CD14-positive monocyte (primary cell): ENCODE measurements around the gene C17orf107. TPM values are rescaled to one million over a fixed set of nuclear protein-coding genes. Genes with fewer than 3 reads are reported as not detected.

Experiments used
- DNase-seq, 3 donors: peaks; one replicate each; pipeline ENCODE4 v3.0.0-alpha.2; 2011 to 2022
- H2AFZ ChIP-seq: 2 replicates; pipeline ENCODE4 v1.6.0; 2012; ENCODE audit warnings: mild to moderate bottlenecking, low read depth, low read length, inconsistent platforms; ENCODE audit not compliant: insufficient read depth, poor library complexity, severe bottlenecking
- H3K27ac ChIP-seq, 2 donors: 1 replicate in 1 of 2; 2 replicates in 1 of 2; pipeline ENCODE4 v1.5.1; 2012 to 2013; ENCODE audit warnings: low read length in 2 of 2, control low read depth in 1 of 2, inconsistent platforms in 1 of 2, low read depth in 1 of 2, mild to moderate bottlenecking in 1 of 2
- H3K27me3 ChIP-seq, 2 donors: one replicate each; pipeline versions ENCODE4 v1.6.0 to v1.6.1; 2011 to 2013; ENCODE audit warnings: low read length in 2 of 2; ENCODE audit not compliant: control insufficient read depth in 2 of 2, insufficient read depth in 2 of 2
- H3K36me3 ChIP-seq, 2 donors: replicated peaks in 1 of 2; 1 replicate in 1 of 2; 2 replicates in 1 of 2; pipeline versions ENCODE4 v1.5.1 to v1.6.1; 2012 to 2013; ENCODE audit warnings: low read length in 2 of 2, control low read depth in 1 of 2, inconsistent platforms in 1 of 2, mild to moderate bottlenecking in 1 of 2; ENCODE audit not compliant: insufficient read depth in 2 of 2, control insufficient read depth in 1 of 2
- H3K4me1 ChIP-seq, 2 donors: 1 replicate in 1 of 2; 2 replicates in 1 of 2; pipeline versions ENCODE4 v1.5.1 to v1.6.1; 2012 to 2013; ENCODE audit warnings: low read length in 2 of 2, control low read depth in 1 of 2, inconsistent platforms in 1 of 2, mild to moderate bottlenecking in 1 of 2, moderate library complexity in 1 of 2; ENCODE audit not compliant: insufficient read depth in 2 of 2, control insufficient read depth in 1 of 2
- H3K4me2 ChIP-seq: replicated peaks from 2 replicates; pipeline ENCODE3; 2012; ENCODE audit warnings: low read length, moderate library complexity, mild to moderate bottlenecking; ENCODE audit not compliant: poor library complexity, severe bottlenecking; ENCODE audit errors: extremely low read depth
- H3K4me3 ChIP-seq, 3 experiments: fragments of 200-600 bp in 1 of 3; sonication (generic) in 1 of 3; replicated peaks in 1 of 3; 1 replicate in 2 of 3; 2 replicates in 1 of 3; pipeline ENCODE4 v1.5.1; 2011 to 2013; ENCODE audit warnings: low read length in 3 of 3, mild to moderate bottlenecking in 3 of 3, control low read depth in 2 of 3, low read depth in 2 of 3, inconsistent platforms in 1 of 3, moderate library complexity in 1 of 3
- H3K79me2 ChIP-seq: 2 replicates; pipeline ENCODE4 v1.6.0; 2012; ENCODE audit warnings: mild to moderate bottlenecking, control low read depth, inconsistent platforms, low read length, moderate library complexity; ENCODE audit not compliant: insufficient read depth
- H3K9ac ChIP-seq: 2 replicates; pipeline ENCODE4 v1.6.0; 2017; ENCODE audit warnings: low read length, mild to moderate bottlenecking; ENCODE audit not compliant: insufficient read depth, poor library complexity, severe bottlenecking
- H3K9me3 ChIP-seq, 2 donors: replicated peaks in 1 of 2; 1 replicate in 1 of 2; 2 replicates in 1 of 2; pipeline versions ENCODE4 v1.5.1 to v1.6.1; 2012 to 2013; ENCODE audit warnings: low read length in 2 of 2, control low read depth in 1 of 2; ENCODE audit not compliant: control insufficient read depth in 1 of 2, insufficient read depth in 1 of 2
- H4K20me1 ChIP-seq: 2 replicates; pipeline ENCODE4 v1.6.0; 2012; ENCODE audit warnings: mild to moderate bottlenecking, low read length, control low read depth, moderate library complexity; ENCODE audit not compliant: insufficient read depth
- H3K27ac Mint-ChIP-seq, 7 donors: one replicate each; pipeline ENCODE4 v1.8.0; 2020; ENCODE audit warnings: mild to moderate bottlenecking in 7 of 7, mixed read lengths in 7 of 7, moderate library complexity in 6 of 7, inconsistent platforms in 2 of 7
- H3K27me3 Mint-ChIP-seq, 3 donors: one replicate each; pipeline ENCODE4 v1.8.0; 2021 to 2022; ENCODE audit warnings: low read depth in 3 of 3, mild to moderate bottlenecking in 3 of 3, mixed read lengths in 3 of 3, moderate library complexity in 3 of 3, inconsistent platforms in 1 of 3
- H3K36me3 Mint-ChIP-seq, 2 donors: one replicate each; pipeline ENCODE4 v1.8.0; 2020; ENCODE audit warnings: mixed read lengths in 2 of 2, inconsistent platforms in 1 of 2, mild to moderate bottlenecking in 1 of 2
- H3K4me1 Mint-ChIP-seq: one replicate; pipeline ENCODE4 v1.8.0; 2020; ENCODE audit warnings: mild to moderate bottlenecking, mixed read lengths
- H3K4me3 Mint-ChIP-seq, 2 donors: one replicate each; pipeline ENCODE4 v1.8.0; 2020; ENCODE audit warnings: mild to moderate bottlenecking in 2 of 2, mixed read lengths in 2 of 2, moderate library complexity in 1 of 2
- H3K9me3 Mint-ChIP-seq, 7 donors: one replicate each; pipeline ENCODE4 v1.8.0; 2020 to 2022; ENCODE audit warnings: mixed read lengths in 7 of 7, mild to moderate bottlenecking in 6 of 7, moderate library complexity in 6 of 7, inconsistent platforms in 2 of 7
- CTCF ChIP-seq: fragments of 200-600 bp; IDR thresholded peaks from one replicate; pipeline ENCODE4 v1.8.0; 2022; ENCODE audit warnings: antibody characterized with exemption, mild to moderate bottlenecking
- WGBS: methylation state at CpG from one replicate; pipeline ENCODE4 v1.1.5; 2013; ENCODE audit warnings: missing lambda C conversion rate; ENCODE audit not compliant: insufficient coverage; 5-methylcytosine and 5-hydroxymethylcytosine counted together
- intact Hi-C, 2 donors: fragments of 100-400 bp; cut with micrococcal nuclease; formaldehyde crosslinking; loops; one replicate each; pipeline versions ENCODE4 v1.15.0 to v1.15.1; 2023
- polyA plus RNA-seq, 3 donors: library from polyadenylated mRNA; depleted of rRNA in 1 of 3; unstranded in 2 of 3; stranded (reverse) in 1 of 3; fragments of 300-500 nt in 2 of 3; fragments of >200 nt in 1 of 3; fragmentation: Illumina TruSeq in 2 of 3; gene quantifications; 1 replicate in 2 of 3; 2 replicates in 1 of 3; pipeline ENCODE4 v1.2.3, GENCODE V29; 2012 to 2021

The C17orf107 gene
- polyA plus RNA-seq, 3 donors: 1.9 to 5.1 (median 4.2) TPM

- intact Hi-C loops: loop anchor here (5.0 to 10.0 kb wide), 4 partner anchors 37 to 317 kb away; partner anchors contain the start of gene PLD2 (in 1 of the 2)
- Mint-ChIP-seq H3K36me3 (peaks cover 66 to 78% of the 10 kb centered on the region in 2 donors), H3K27me3 (peaks cover 0 to 7% (median 1%) of the 10 kb centered on the region in 3 donors), H3K4me1 (peaks cover 11% of the 10 kb centered on the region), H3K27ac (peak overlapping the region in 2 of 7 donors; percentile 31 to 50), H3K9me3 (peaks cover 0 to 2% (median 0%) of the 10 kb centered on the region in 7 donors), H3K4me3 (no peak overlapping the region)
- TF ChIP-seq CTCF: no peak
- Histone ChIP-seq H3K36me3 (peaks cover 50 to 61% of the 10 kb centered on the region in 2 donors), H3K9me3 (no peaks in the 10 kb centered on the region), H3K27me3 (no peaks in the 10 kb centered on the region), H3K4me1 (peaks cover 12 to 15% of the 10 kb centered on the region in 2 donors), H3K4me2 (no peak overlapping the region), H3K4me3 (no peak overlapping the region), H4K20me1 (peaks cover 4% of the 10 kb centered on the region), H2AFZ (no peak overlapping the region), H3K9ac (no peak overlapping the region), H3K79me2 (no peaks in the 10 kb centered on the region), H3K27ac (no peak overlapping the region)
- WGBS: 100% methylated on average over 3 of the region's 4 CpGs
- DNase-seq: no peak
Observed at GRCh38 chr17:4884489-4884888, 14.8 kb upstream of the C17orf107 start.

- H3K4me3 Mint-ChIP-seq: no peak overlapping the region
- intact Hi-C loops: loop anchor here in 1 of 2 donors (5.0 to 10.0 kb wide), 3 partner anchors 72 to 320 kb away; partner anchors contain the start of genes GLTPD2 and VMO1
Observed at GRCh38 chr17:4886830-4887229, 12.5 kb upstream of the C17orf107 start.

More at GRCh38 chr17:4886830-4887229, 12.5 kb upstream of the C17orf107 start:
- H3K9ac ChIP-seq: no peak overlapping the region
- H3K27me3 ChIP-seq: no peaks in the 10 kb centered on the region
- peaks cover 62 to 71% of the 10 kb centered on the region in 2 donors for H3K36me3 ChIP-seq
- H3K79me2 ChIP-seq: no peaks in the 10 kb centered on the region
- 97% methylated on average over 8 of the region's 12 CpGs for WGBS
- no peak for TF ChIP-seq CTCF
- Mint-ChIP-seq H3K4me1 (peaks cover 3% of the 10 kb centered on the region), H3K27me3 (peaks cover 0 to 7% (median 0%) of the 10 kb centered on the region in 3 donors), H3K36me3 (peaks cover 69 to 85% of the 10 kb centered on the region in 2 donors), H3K27ac (peak overlapping the region in 2 of 7 donors; percentile 21 to 52), H3K9me3 (peaks cover 0 to 2% (median 0%) of the 10 kb centered on the region in 7 donors)
- H3K9me3 ChIP-seq: no peaks in the 10 kb centered on the region
- DNase-seq: no peak
- H4K20me1 ChIP-seq: peaks cover 4% of the 10 kb centered on the region
- no peak overlapping the region for H3K4me3 ChIP-seq
- H3K27ac ChIP-seq: no peak overlapping the region
- H3K4me1 ChIP-seq: peaks cover 3 to 4% of the 10 kb centered on the region in 2 donors
- H3K4me2 ChIP-seq: no peak overlapping the region
- H2AFZ ChIP-seq: no peak overlapping the region
